IMR-90 (cell line): ENCODE results near the gene TACC2. TPM values are rescaled to one million over a fixed set of nuclear protein-coding genes. Genes with fewer than 3 reads are reported as not detected.

ENCODE experiments used
- ATAC-seq: fragments of 200-7000 bp; cut with Tn5 transposase; 2 replicates; pipeline ENCODE4 v1.9.1; 2020; ENCODE audit warnings: low read depth, mild to moderate bottlenecking, moderate library complexity
- BruUV-seq: library from RNA; stranded (reverse); fragments of 400-500 nt; replicated peaks from 2 replicates; lab custom pipeline; 2021; lab: Mats Ljungman, UMichigan
- CTCF ChIA-PET: fragments of 300-600 bp; formaldehyde crosslinking; extraction: SDS; loops from one replicate; lab custom pipeline; 2021; ENCODE audit warnings: antibody characterized with exemption; lab: Yijun Ruan, JAX
- POLR2A ChIA-PET: fragments of 300-600 bp; sonication (Branson Sonifier 250); formaldehyde crosslinking; loops from one replicate; lab custom pipeline; 2022; ENCODE audit warnings: antibody characterized with exemption; ENCODE audit not compliant: unreplicated experiment; lab: Charles Lee
- DNase-seq: peaks from one replicate; pipeline ENCODE4 v3.0.0; 2013
- H2AFZ ChIP-seq: replicated peaks from 2 replicates; pipeline ENCODE3; 2013; ENCODE audit warnings: low read length, mild to moderate bottlenecking; ENCODE audit not compliant: poor library complexity
- H2AK5ac ChIP-seq: 2 replicates; pipeline ENCODE4 v1.6.1; 2013; ENCODE audit warnings: low read depth, low read length, inconsistent platforms
- H2AK9ac ChIP-seq: replicated peaks from 2 replicates; pipeline ENCODE3; 2013; ENCODE audit warnings: mild to moderate bottlenecking, low read depth, low read length, moderate library complexity; ENCODE audit not compliant: poor library complexity
- H2BK120ac ChIP-seq: 2 replicates; pipeline ENCODE4 v1.6.1; 2013; ENCODE audit warnings: low read depth, low read length, inconsistent platforms
- H2BK15ac ChIP-seq: 3 replicates; pipeline ENCODE4 v1.6.1; 2013; ENCODE audit warnings: low read depth, low read length, inconsistent platforms
- H2BK20ac ChIP-seq: 2 replicates; pipeline ENCODE4 v1.6.1; 2013; ENCODE audit warnings: low read depth, mild to moderate bottlenecking, inconsistent platforms, low read length, moderate library complexity
- H2BK5ac ChIP-seq: 2 replicates; pipeline ENCODE4 v1.6.1; 2013; ENCODE audit warnings: mild to moderate bottlenecking, low read depth, low read length, inconsistent platforms; ENCODE audit not compliant: poor library complexity, severe bottlenecking
- H3K14ac ChIP-seq: replicated peaks from 2 replicates; pipeline ENCODE4 v1.6.1; 2013; ENCODE audit warnings: low read depth, low read length, inconsistent platforms
- H3K18ac ChIP-seq: 2 replicates; pipeline ENCODE4 v1.6.1; 2013; ENCODE audit warnings: low read depth, low read length, control low read depth
- H3K23ac ChIP-seq: 2 replicates; pipeline ENCODE4 v1.6.1; 2013; ENCODE audit warnings: low read depth, low read length, inconsistent platforms
- H3K27ac ChIP-seq: 2 replicates; pipeline ENCODE4 v1.5.1; 2013; ENCODE audit warnings: mild to moderate bottlenecking, control low read depth, low read length; ENCODE audit not compliant: insufficient read depth
- H3K27me3 ChIP-seq: 2 replicates; pipeline ENCODE4 v1.6.1; 2013; ENCODE audit warnings: low read length; ENCODE audit not compliant: control insufficient read depth, insufficient read depth
- H3K36me3 ChIP-seq: 2 replicates; pipeline ENCODE4 v1.6.1; 2013; ENCODE audit warnings: low read length, mixed read lengths; ENCODE audit not compliant: control insufficient read depth, insufficient read depth
- H3K4ac ChIP-seq: 2 replicates; pipeline ENCODE4 v1.6.1; 2013; ENCODE audit warnings: low read depth, low read length, inconsistent platforms
- H3K4me1 ChIP-seq: 2 replicates; pipeline ENCODE4 v1.6.1; 2013; ENCODE audit warnings: low read length, mixed read lengths; ENCODE audit not compliant: control insufficient read depth, insufficient read depth
- H3K4me2 ChIP-seq: 2 replicates; pipeline ENCODE4 v1.6.1; 2013; ENCODE audit warnings: low read depth, mild to moderate bottlenecking, control low read depth, low read length, moderate library complexity
- H3K4me3 ChIP-seq: 2 replicates; pipeline ENCODE4 v1.5.1; 2013; ENCODE audit warnings: low read depth, mild to moderate bottlenecking, control low read depth, low read length, moderate library complexity; ENCODE audit not compliant: insufficient read depth
- H3K56ac ChIP-seq: 2 replicates; pipeline ENCODE4 v1.6.1; 2013; ENCODE audit warnings: low read length, inconsistent platforms; ENCODE audit not compliant: insufficient read depth; ENCODE audit errors: extremely low read depth
- H3K79me1 ChIP-seq, 2 experiments: 2 replicates each; pipeline ENCODE4 v1.6.1; 2013; ENCODE audit warnings: low read length in 2 of 2, inconsistent platforms in 1 of 2, low read depth in 1 of 2
- H3K9ac ChIP-seq: 2 replicates; pipeline ENCODE4 v1.6.1; 2013; ENCODE audit warnings: low read depth, low read length, control low read depth
- H3K9me1 ChIP-seq: 2 replicates; pipeline ENCODE4 v1.6.1; 2013; ENCODE audit warnings: low read length, inconsistent platforms; ENCODE audit not compliant: insufficient read depth
- H3K9me3 ChIP-seq: 2 replicates; pipeline ENCODE4 v1.6.1; 2013; ENCODE audit warnings: low read length; ENCODE audit not compliant: control insufficient read depth, insufficient read depth
- H4K20me1 ChIP-seq: 2 replicates; pipeline ENCODE4 v1.6.1; 2013; ENCODE audit warnings: low read length, inconsistent platforms; ENCODE audit not compliant: insufficient read depth
- H4K5ac ChIP-seq: 2 replicates; pipeline ENCODE4 v1.6.1; 2013; ENCODE audit warnings: mild to moderate bottlenecking, low read depth, low read length, control low read depth
- H4K8ac ChIP-seq, 2 experiments: 2 replicates each; pipeline ENCODE4 v1.6.1; 2013; ENCODE audit warnings: low read depth in 2 of 2, low read length in 2 of 2, control low read depth in 1 of 2, inconsistent platforms in 1 of 2
- H4K91ac ChIP-seq: 2 replicates; pipeline ENCODE4 v1.6.1; 2013; ENCODE audit warnings: low read depth, low read length, inconsistent platforms; ENCODE audit not compliant: insufficient read depth
- BHLHE40 ChIP-seq: fragments of 150-350 bp; IDR thresholded peaks from 2 replicates; pipeline ENCODE4 v1.6.1; 2016; ENCODE audit warnings: mild to moderate bottlenecking, low read depth, low read length
- MAFK ChIP-seq: IDR thresholded peaks from 2 replicates; pipeline ENCODE4 v1.6.1; 2012; ENCODE audit warnings: low read depth, low read length, improper control_type of control experiment
- RFX5 ChIP-seq: IDR thresholded peaks from 2 replicates; pipeline ENCODE4 v1.8.0; 2012; ENCODE audit warnings: low read depth, mild to moderate bottlenecking, low read length, moderate library complexity
- SMC3 ChIP-seq: fragments of 150-350 bp; IDR thresholded peaks from 2 replicates; pipeline ENCODE4 v1.6.1; 2016; ENCODE audit warnings: low read depth, mild to moderate bottlenecking, antibody characterized with exemption, low read length, moderate library complexity
- WGBS, 2 experiments: methylation state at CpG; one replicate each; pipeline versions ENCODE4 v1.1.5 to v1.1.7; 2013; ENCODE audit warnings: missing lambda C conversion rate in 2 of 2; ENCODE audit not compliant: insufficient read length in 1 of 2; ENCODE audit errors: extremely low coverage in 2 of 2; 5-methylcytosine and 5-hydroxymethylcytosine counted together
- dilution Hi-C: fragments of 300-500 bp; cut with HindIII; formaldehyde crosslinking; loops from one replicate; pipeline ENCODE4 v1.14.3; 2018; ENCODE audit warnings: low sequenced_read_pairs; ENCODE audit not compliant: unreplicated experiment
- in situ Hi-C: fragments of 300-500 bp; cut with MboI; formaldehyde crosslinking; loops from 3 replicates; pipeline ENCODE4 v1.14.3; 2019; ENCODE audit warnings: low sequenced_read_pairs, inconsistent platforms, mixed read lengths
- intact Hi-C: fragments of 100-400 bp; cut with micrococcal nuclease; formaldehyde crosslinking; loops from 2 replicates; pipeline ENCODE4 v1.10.0; 2022
- polyA plus RNA-seq, 3 experiments: library from polyadenylated mRNA; depleted of rRNA; stranded (reverse); fragments of >200 nt; gene quantifications; 2 replicates each; pipeline ENCODE4 v1.2.3, GENCODE V29; 2012; ENCODE audit warnings: low replicate concordance in 1 of 3
- total RNA-seq: library from RNA; depleted of rRNA; stranded (reverse); fragments of >200 nt; gene quantifications from 2 replicates; pipeline ENCODE4 v1.2.3, GENCODE V29; 2012
- TF ChIP-seq, protein P1 (sequence below): fragments of 150-350 bp; IDR thresholded peaks from 2 replicates; pipeline ENCODE4 v1.6.1; 2016; ENCODE audit warnings: low read depth, mild to moderate bottlenecking, low read length, moderate library complexity, borderline replicate concordance

Gene TACC2
- total and polyA plus RNA-seq, 2 of the 4 experiments (the other 2 are of a cell fraction), result 2.9 to 15.4 TPM

GRCh38 chr10:122269059-122269687 is 280.2 kb downstream of the TACC2 start:
- no peak overlapping the region for H3K4me2 ChIP-seq
- H2BK15ac ChIP-seq, result no peak overlapping the region
- H2AK9ac ChIP-seq, result no peak overlapping the region
- H3K9me3 ChIP-seq, result no peaks in the 10 kb centered on the region
- peaks cover 12% of the 10 kb centered on the region for H3K4me1 ChIP-seq
- H4K8ac ChIP-seq, result no peak overlapping the region
- H3K79me1 ChIP-seq, result peaks cover 0 to 8% of the 10 kb centered on the region in 2 experiments; a peak in 1 of 4 replicates
- no peak overlapping the region for H3K4me3 ChIP-seq
- DNase-seq (no peak), ATAC-seq (no peak)
- no peak overlapping the region for H3K4ac ChIP-seq
- no peak overlapping the region for H3K14ac ChIP-seq
- WGBS, 2 experiments, result 60% methylated on average over 1 of the region's 10 CpGs; no CpG with 5 or more reads in 1 of the 2 experiments
- TF ChIP-seq SMC3, result no peak
- no peak for TF ChIP-seq MAFK
- no peak for TF ChIP-seq RFX5
- TF ChIP-seq, protein P1, sequence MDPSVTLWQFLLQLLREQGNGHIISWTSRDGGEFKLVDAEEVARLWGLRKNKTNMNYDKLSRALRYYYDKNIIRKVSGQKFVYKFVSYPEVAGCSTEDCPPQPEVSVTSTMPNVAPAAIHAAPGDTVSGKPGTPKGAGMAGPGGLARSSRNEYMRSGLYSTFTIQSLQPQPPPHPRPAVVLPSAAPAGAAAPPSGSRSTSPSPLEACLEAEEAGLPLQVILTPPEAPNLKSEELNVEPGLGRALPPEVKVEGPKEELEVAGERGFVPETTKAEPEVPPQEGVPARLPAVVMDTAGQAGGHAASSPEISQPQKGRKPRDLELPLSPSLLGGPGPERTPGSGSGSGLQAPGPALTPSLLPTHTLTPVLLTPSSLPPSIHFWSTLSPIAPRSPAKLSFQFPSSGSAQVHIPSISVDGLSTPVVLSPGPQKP, result no peak
- TF ChIP-seq BHLHE40, result no peak
- no TSS peak for BruUV-seq
- no peaks in the 10 kb centered on the region for H3K27me3 ChIP-seq
- no peaks in the 10 kb centered on the region for H3K36me3 ChIP-seq
- H2BK5ac ChIP-seq, result no peak overlapping the region
- H3K27ac ChIP-seq, result no peak overlapping the region
- no peak overlapping the region for H2BK120ac ChIP-seq
- intact Hi-C loops, result loop anchor here (10.0 kb wide), 2 partner anchors 214 to 344 kb away; partner anchors contain the start of gene ATE1
- H3K9me1 ChIP-seq, result peaks cover 8% of the 10 kb centered on the region; the same call in 1 of the 2 replicates
- no peak overlapping the region for H3K18ac ChIP-seq
- H2AFZ ChIP-seq, result no peak overlapping the region
- H4K5ac ChIP-seq, result no peak overlapping the region
- H2BK20ac ChIP-seq, result no peak overlapping the region
- dilution Hi-C loops, result no loop called here
- H4K91ac ChIP-seq, result no peak overlapping the region
- H4K20me1 ChIP-seq, result no peaks in the 10 kb centered on the region
- no peak overlapping the region for H3K56ac ChIP-seq
- ChIA-PET CTCF (interaction anchor here (0.8 to 1.9 kb wide), 2 partner anchors 8 to 17 kb away, joined by 3 to 10 read pairs; no protein-coding TSS in a partner anchor), POLR2A (no interaction called here)
- H3K23ac ChIP-seq, result no peak overlapping the region
- in situ Hi-C loops, result no loop called here
- no peak overlapping the region for H2AK5ac ChIP-seq
- H3K9ac ChIP-seq, result no peak overlapping the region
